Embryonic facial prominence (tissue), 1 donor: ENCODE measurements around the gene RYR2.

Experiments
- DNase-seq: peaks from one replicate; pipeline ENCODE4 v3.0.0-alpha.2; 2016; ENCODE audit errors: extremely low spot score

The RYR2 gene

DNA sequence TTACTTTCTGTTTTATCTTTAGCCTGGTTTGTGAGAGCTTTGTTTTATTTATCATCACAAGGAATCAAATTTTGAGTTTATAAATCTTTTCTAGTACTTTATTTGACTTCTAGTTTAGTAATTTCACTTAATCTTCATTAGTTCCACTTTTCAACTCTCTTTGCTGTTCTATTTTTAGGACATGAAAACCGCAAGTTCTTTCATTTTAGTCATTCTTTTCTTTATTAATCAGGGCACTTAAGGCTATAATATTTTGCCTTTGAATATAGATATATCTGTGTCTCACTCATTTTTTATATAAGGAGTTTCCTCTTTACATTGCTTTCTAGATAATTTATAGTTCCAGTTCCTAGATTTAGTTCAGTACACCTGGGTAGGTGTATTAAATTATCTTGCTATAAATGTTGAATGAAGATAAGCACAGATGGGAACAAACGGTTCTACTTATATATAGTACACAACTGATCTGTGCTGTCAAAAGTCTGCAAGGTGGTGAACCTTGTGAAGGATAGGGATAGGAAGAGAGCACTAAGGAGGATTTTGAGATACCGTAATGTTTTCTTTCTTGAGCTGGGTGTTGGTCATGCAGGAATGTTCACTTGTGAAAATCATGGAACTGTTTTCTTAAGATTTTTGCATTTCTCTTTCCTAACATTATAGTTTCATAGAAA lies 402.3 kb downstream of the RYR2 start:
- DNase-seq: no peak

DNA sequence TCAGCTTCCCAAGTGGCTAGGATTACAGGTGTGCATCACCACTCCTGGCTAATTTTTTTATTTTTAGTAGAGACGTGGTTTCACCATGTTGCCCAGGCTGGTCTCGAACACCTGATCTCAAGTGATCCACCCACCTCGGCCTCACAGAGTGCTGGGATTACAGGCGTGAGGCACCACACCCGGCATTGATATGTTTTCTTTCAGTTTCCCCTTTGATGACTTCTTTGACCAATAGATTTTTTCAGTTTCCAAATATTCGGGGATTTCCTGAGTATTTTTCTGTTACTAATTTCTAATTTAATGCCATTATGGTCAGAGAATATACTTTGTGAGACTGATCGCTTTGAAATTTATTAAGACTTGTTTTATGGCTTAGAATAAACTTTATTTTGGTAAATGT lies 406.1 kb downstream of the RYR2 start:
- DNase-seq: no peak

DNA sequence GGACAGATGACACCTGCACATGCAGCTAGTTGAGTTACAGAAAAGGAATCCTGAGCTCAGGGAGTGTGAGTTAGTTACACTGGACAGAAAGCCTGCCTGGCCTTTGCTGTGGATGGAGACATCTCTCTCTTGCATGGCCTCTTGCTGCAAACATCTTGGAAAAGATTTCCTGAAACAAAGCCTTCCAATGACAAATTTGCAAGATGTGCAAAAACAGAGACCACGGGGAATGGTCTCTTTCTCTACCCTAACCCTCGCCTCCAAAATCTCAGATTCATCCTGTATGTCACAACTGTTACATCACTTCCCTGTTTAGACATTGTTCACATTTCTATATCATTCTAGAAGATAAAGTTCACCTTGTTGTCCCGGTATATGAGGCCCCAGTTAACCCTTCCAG lies 415.6 kb downstream of the RYR2 start:
- no peak for DNase-seq

DNA sequence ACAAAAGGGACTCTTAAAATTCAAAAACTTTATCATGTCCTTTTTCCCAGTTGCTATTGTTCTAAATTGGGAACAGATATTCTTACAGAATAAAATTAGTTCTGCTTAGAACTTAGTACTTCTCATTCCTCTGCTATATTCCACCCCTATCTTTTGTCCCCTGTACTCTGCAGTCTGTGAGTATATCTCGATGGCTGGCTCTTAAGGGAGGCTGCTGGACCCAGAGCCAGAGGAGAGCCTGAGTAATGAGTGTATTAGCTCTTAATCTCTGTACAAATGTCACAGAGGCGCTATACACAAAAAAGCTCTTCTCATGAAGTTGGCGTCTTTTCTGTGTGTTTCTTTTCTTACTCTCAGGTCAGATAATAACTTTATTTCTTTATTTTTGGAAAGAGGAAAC lies 425.3 kb downstream of the RYR2 start:
- DNase-seq: no peak

DNA sequence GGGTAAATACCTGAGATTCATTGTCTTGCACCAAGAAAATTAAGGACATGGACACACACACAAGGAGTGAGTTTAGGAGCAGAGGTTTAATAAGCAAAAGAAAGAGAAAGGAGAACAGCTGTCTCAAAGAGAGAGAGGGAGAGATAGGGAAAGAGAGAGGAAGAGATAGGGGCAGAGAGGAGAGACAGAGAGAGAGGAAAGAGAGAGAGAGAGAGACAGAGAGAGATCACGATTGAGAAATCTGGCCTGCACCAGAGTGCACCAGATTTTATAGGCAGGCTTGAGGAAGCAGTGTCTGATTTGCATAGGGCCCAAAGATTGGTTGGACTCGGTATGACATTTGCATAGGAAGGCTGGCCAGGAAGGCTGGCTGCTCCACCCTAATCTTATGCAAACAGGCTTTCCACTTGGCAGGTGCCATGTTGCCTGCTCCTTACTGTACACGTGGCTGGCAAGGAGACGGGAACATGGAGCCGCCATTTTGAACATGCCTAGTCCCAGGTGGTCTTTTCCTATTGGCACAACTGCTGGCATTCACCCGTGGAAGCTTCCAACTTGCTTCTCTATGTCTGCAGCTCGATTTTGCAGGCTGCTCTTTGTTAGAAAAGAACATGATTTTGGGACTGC lies 428.8 kb downstream of the RYR2 start:
- no peak for DNase-seq

DNA sequence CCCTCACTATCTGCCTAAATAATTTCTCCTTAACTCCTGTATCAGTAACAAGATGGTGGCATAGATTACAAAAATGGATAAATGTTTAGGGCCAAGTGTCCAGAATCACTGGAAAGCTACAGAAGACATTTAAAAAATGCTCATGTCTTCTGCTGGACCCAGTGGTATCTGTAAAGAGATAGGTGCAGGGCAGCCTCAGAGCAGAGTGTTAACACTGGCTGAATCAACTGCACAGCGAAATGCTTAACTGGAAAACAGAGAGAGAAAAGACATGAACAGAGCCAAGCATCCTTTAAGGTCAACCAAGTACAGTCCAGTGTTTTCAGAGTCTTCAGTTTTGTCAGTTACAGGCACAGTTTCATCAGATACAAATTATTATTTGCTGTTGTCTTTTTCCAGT lies 429.4 kb downstream of the RYR2 start:
- no peak for DNase-seq

DNA sequence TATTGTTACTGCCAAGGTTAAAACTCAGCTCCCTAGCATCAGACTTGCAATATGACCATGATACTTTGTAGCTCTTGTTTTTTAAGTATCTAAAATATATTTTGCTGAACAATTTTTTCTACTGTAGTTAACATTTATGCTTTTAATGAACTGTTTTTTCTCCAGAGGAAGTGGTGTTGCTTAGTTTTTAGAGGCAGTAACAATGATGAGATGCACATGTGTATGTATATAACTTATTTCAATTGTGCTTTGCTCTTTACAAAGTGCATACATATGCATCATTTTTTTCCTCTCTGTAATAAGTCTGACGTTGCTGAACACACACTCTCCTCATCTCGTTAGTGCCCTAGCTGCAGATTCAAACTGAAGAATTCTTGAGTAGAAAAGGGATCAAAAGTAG lies 430.0 kb downstream of the RYR2 start:
- DNase-seq: no peak

DNA sequence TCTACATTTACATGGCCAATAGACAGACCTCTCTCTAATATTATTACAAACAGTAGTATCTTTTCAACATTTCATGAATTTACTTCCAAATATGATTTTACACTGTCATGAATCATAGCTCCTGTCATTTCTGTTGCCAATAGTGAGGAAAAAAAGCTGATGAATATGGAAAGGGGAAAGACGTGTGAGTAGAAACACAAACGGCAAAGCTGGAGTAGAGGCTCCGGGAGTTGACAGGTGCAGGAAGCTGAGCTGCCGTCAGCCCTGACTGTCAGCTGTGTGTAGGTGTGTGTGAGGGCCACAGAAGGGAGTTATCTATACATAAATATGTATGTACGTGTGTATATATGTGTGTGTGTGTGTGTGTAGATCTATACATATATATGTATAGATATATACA lies 431.9 kb downstream of the RYR2 start:
- no peak for DNase-seq

DNA sequence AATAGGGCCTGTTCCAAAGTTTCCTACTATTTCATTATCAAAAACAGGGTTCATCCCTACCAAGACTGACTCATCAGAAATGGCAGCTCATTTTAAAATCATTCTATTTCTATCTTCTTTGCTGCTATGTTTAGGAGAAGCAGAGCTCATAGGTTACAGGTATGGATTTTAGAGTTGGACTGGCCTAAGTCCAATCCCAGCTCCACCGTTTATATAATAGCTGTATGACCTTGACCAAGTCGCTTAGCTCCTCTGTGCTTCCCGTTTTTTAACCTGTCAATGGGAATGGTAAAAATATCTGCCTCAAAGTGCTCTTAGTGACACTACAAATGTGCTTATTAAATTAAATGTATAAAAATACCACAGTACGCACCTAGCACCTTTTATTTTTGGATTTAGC lies 436.1 kb downstream of the RYR2 start:
- no peak for DNase-seq

DNA sequence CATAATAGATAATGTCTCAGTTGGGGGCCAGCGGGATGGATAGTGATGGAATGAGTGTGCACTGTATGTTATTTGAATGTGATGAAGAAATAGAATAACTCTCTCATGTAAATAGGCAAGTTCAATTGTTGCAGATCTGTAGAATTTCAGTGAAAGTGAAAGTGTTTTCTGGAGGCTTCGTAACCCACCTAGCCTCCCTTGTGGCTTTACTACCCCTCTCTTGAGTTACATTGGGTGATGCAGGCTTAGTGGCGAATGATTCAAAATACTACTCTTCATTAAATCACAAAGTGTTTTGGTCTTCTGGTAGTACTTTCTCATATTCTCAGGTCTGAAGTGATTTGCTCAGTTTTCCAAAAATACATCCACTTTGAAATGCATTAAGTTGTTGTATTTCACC lies 436.9 kb downstream of the RYR2 start:
- no peak for DNase-seq

DNA sequence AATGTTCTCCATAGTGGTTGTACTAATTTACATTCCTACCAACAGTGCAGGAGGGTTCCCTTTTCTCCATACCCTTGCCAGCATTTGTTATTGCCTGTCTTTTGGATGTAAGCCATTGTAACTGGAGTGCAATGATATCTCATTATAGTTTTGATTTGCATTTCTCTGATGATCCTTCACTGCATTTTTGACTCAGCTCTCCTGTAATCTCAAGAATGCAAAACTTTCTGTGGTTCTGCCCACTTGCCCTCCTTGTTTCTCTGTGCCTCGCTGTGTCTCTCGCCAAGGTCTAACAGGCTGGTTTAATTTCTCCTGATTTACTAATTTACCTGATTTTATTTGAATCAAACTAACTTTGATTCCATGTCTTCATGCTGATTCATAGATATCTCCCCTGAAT lies 440.8 kb downstream of the RYR2 start:
- DNase-seq: no peak

DNA sequence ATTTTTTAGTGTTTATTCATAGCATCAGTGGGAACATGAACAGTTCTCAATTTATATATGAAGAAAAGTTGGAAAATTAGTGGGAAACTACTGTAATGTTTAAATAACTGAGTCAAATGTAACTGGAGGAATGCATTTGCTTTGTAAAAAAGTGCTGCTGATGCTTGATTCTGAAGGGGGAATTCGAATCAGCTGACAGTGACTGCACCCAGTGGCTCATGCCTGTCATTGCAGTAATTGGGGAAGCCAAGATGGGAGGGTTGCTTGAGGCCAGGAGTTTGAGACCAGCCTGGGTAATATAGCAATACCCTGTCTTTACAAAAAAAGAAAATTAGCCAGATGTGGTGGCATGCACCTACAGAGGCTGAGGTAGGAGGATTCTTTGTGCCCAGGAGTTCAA lies 450.4 kb downstream of the RYR2 start:
- DNase-seq: no peak

DNA sequence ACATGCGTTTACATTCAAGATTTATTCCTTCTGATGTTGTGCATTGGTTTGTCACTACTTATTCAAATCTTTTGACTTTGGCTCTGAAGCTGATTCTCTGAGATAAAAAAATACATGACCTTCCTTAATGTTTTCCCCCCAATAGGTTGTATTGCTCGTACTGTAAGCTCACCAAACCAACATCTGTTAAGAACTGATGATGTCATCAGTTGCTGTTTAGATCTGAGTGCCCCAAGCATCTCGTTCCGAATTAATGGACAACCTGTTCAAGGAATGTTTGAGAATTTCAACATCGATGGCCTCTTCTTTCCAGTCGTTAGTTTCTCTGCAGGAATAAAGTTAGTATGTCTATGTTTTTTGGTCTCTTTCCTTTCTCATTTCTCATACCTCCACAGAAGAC lies 458.6 kb downstream of the RYR2 start:
- DNase-seq: no peak

DNA sequence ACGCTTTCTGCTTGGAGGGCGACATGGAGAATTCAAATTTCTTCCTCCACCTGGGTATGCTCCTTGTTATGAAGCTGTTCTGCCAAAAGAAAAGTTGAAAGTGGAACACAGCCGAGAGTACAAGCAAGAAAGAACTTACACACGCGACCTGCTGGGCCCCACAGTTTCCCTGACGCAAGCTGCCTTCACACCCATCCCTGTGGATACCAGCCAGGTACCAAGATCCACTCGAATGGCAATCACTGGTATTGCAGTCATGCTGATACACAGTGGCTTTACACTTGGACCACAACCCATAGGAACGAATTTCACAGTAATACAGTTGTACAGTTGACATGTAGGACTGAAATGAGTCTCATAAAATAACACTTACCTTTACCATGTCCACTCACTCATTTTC lies 461.3 kb downstream of the RYR2 start:
- no peak for DNase-seq

DNA sequence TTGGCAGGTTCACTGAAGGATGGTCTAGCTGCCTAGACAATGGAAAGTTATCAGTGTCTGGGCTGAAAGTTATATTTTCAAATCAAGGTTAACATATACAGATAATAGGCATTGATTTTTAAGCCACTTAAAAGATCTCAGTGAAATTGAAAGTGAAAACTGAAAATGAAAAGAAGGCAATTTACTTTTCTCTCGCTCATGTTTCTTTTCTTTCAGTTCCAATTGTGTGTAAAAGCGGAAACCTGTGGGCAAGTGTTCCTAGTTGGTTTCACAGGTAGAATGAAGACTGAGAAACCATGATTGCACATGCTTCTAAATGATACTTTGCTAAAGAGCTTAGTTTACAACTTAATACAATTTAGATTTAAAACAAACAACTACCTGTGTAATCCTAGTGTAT lies 465.0 kb downstream of the RYR2 start:
- DNase-seq: no peak

DNA sequence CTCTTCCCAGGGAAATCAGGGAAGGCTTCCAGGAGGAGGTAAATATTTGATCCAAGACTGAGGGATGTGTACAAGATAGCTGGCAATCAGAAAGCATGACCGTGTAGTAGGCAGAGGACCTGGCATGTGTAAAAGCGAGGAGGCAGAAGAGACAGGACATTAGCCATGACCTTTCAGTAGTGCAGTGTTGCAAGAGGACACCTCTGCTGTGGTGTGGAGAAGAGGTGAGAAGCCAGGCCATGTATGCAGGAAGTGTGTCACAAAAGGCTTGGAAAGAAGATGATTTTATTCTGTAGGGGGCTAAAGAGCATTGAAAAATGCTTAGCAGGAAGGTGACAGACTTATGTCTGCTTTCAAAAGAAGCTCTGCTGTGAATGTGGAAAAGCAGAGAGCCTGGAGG lies 467.8 kb downstream of the RYR2 start:
- DNase-seq: no peak

DNA sequence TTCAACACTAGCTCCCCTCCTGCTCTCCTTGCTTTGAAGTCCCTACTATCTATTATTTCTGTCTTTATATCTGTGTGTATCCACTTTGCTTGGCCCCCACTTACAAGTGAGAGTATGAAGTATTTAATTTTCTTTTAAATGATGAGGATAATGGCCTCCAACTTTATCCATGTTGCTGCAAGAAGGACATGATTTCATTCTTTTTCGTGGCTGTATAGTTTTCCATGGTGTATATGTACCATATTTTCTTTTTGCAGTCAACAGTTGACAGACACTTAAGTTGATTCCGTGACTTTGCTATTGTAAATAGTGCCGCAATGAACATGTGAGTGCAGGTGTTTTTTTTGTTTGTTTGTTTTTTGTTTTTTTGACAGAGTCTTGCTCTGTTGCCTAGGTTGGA lies 483.1 kb downstream of the RYR2 start:
- DNase-seq: no peak

DNA sequence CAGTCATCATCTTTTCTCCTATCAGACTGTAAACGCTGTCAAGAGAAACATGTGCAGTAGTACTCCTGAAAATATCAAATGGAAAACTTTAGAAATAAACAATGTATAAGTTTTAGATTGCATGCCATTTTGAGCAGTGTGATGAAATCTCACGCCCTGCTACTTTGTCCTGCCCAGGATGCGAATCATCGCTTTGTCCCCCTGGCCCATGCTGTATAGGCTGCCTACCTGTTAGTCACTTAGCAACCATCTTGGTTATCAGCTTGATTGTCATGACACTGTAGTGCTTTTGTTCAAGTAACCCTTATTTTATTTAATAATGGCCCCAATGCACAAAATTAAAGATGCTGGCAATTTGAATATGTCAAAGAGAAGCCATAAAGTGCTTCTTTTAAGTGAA lies 485.8 kb downstream of the RYR2 start:
- DNase-seq: no peak

DNA sequence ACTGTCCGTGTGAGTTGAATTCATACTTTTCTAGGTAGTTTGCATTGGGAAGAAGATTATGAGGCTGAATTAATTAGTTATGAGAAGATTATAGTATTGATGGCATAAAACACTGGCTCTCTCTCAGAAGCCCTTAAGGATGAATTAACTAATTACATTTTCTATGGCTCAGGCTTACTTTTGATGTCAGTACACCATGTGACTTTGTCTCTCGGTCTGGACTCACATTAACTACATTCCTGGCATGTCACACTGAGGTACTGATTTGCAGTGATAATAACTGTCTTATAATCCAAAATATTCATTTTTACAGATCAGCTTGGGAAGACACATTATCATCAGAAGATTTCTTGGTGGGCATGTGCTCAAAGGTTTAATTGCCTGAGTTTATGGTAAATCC lies 486.6 kb downstream of the RYR2 start:
- no peak for DNase-seq

DNA sequence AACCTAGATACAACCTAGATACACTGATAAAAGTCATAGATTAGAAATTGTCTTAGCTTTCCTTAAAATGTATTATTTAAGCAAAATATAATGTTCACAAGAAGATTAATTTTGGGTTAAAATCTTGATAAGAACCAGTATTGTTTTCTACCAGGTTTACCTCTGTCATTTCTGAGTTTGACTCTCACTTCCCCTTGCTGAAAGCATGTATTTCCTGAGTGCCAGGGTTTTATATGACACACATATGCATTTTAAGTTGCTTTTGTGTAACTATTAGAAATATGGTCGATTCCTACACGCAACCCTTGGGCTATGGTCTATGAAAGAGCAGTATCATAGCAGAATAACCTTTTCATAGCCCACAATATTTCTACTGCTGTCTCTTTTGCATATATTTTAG lies 497.1 kb downstream of the RYR2 start:
- no peak for DNase-seq

DNA sequence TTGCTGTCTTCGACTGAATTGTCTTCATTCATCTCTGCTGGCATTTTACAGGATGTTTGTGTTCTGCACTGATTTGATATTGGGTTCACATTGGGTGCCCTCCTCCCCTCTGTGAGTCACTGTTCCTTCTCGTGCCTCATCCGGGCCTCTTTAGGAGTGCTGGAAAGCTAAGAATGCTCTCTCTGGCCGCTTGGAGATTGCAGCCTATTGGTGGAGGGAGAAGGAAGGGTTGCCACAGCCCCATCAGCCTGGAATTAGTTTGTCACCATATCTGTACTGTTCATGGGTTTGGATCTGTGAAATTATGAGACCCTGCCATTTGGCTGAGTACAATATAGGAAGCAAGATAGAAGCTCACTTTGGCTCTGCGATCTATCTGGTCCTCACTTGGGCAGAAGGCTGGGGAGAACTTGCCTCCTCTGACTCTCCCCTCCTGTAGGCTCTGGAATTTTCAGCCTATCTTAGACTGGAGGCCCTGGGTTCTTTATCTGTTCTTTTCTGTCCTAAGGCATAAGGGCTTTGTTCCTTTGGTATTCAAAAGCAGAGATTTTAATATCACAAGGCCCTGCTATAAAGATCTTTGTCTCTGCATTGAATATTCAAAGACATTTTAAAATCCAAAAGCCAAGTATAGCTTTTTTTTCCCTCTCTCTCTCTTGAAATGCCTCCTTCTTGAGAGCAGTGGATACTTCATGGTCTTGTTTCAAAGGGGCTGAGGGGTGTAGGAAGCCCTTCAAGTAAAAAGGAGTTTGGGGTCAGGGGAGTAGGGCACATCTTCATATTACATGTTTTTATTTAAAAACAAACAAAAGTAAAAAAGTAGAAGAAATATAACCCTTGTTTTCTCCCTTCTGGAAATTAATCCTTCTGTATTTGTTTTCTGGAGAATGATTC lies 500.8 kb downstream of the RYR2 start:
- no peak for DNase-seq

DNA sequence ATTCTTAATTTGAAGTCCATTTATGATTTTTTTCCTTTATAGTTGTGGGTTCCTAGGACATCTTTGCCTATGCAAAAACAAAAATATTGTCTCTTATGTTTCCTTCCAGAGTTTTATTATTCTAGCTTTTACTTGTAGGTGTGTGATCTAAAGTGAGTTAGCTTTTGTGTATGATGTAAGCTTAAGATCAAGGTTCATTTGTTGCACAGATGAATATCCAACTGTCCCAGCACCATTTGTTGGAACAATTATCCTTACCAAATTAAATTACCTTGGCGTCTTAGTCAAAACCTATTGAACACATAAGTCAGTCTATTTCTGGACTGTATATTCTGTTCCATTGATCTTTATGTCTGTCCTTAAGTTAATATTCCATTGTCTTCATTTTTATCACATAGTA lies 511.1 kb downstream of the RYR2 start:
- no peak for DNase-seq

DNA sequence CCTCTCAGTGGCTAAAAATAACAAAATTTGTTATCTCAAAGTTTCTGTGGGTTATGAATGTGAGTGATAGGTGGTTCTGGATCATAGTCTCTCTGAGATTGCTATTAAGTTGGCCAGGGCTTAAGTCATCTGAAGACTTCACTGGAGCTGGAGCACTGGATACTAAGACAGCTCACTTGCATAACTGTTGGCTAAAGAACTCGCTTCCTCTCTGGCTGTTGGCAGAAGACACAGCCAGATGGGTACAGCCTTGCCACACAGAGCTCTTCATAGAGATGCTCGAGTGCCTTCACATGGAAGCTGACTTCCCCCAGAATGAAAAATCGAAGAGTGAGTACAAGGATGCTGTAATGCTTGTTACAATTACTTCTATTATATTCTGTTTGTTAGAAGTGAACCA lies 514.9 kb downstream of the RYR2 start:
- DNase-seq: no peak
